Kidney (tissue), 14 donors: ENCODE results near the gene MTREX. TPM values are rescaled to one million over a fixed set of nuclear protein-coding genes. Genes with fewer than 3 reads are reported as not detected.

Experiments
- DNase-seq, 5 donors: peaks; one replicate each; pipeline ENCODE4 v3.0.0-alpha.2; 2013 to 2020
- FAIRE-seq: peaks from 2 replicates; lab custom pipeline; 2012; peaks lifted over from hg19 to GRCh38; lab: Jason Lieb, UNC
- H3K27ac ChIP-seq, 2 donors: one replicate each; pipeline ENCODE4 v1.7.0; 2013; ENCODE audit warnings: low read depth in 2 of 2, low read length in 2 of 2, inconsistent platforms in 1 of 2
- H3K27me3 ChIP-seq: one replicate; pipeline ENCODE4 v1.7.1; 2013; ENCODE audit warnings: low read length, inconsistent platforms; ENCODE audit not compliant: control insufficient read depth, insufficient read depth
- H3K36me3 ChIP-seq, 3 donors: one replicate each; pipeline versions ENCODE4 v1.7.0 to v1.7.1; 2013; ENCODE audit warnings: low read length in 3 of 3, control low read depth in 1 of 3, inconsistent platforms in 1 of 3; ENCODE audit not compliant: insufficient read depth in 3 of 3, control insufficient read depth in 2 of 3
- H3K4me1 ChIP-seq, 3 donors: one replicate each; pipeline versions ENCODE4 v1.7.0 to v1.7.1; 2013; ENCODE audit warnings: low read length in 3 of 3, inconsistent platforms in 1 of 3, low read depth in 1 of 3; ENCODE audit not compliant: control insufficient read depth in 2 of 3, insufficient read depth in 2 of 3
- H3K4me3 ChIP-seq, 3 donors: one replicate each; pipeline versions ENCODE4 v1.7.0 to v1.8.1; 2013; ENCODE audit warnings: low read length in 3 of 3, control low read depth in 1 of 3, inconsistent platforms in 1 of 3
- H3K9ac ChIP-seq, 3 donors: one replicate each; pipeline versions ENCODE4 v1.7.0 to v1.7.1; 2013; ENCODE audit warnings: low read length in 3 of 3, control low read depth in 1 of 3, inconsistent platforms in 1 of 3
- H3K9me3 ChIP-seq, 3 donors: one replicate each; pipeline versions ENCODE4 v1.7.0 to v1.7.1; 2013; ENCODE audit warnings: low read length in 3 of 3, control low read depth in 1 of 3, inconsistent platforms in 1 of 3; ENCODE audit not compliant: control insufficient read depth in 2 of 3, insufficient read depth in 1 of 3
- CTCF ChIP-seq: IDR thresholded peaks from 3 replicates; pipeline ENCODE4 v1.5.1; 2012; ENCODE audit warnings: mild to moderate bottlenecking, moderate library complexity, borderline replicate concordance; ENCODE audit not compliant: insufficient read depth; ENCODE audit errors: extremely low read depth
- intact Hi-C: fragments of 100-400 bp; cut with DNase I; formaldehyde crosslinking; loops from one replicate; pipeline ENCODE4 v1.11.1; 2022
- polyA plus RNA-seq: library from polyadenylated mRNA; stranded (reverse); fragments of 350-450 nt; fragmentation: Illumina TruSeq; extraction: RNeasy Lipid Tissue Mini Kit (QIAGEN cat#74804); gene quantifications from one replicate; pipeline ENCODE4 v1.2.3, GENCODE V29; 2014; ENCODE audit warnings: low read depth, low replicate concordance; ENCODE audit not compliant: insufficient read depth
- total RNA-seq: library from RNA; stranded (reverse); fragmentation: NEBNext Ultra II Directional; extraction: Animal tissue kit (Norgen Biotek cat#: 25700); gene quantifications from one replicate; pipeline ENCODE4 v1.2.1, GENCODE V29; 2021
- donor health status: control.
- donor health status: control.
- donor health status: control.
- donor health status: control.
- donor health status: control.
- donor health status: DM: yes; HTN: yes; CAD: no.
- donor health status: Normal renal cell carcinoma (clear cell type).

MTREX gene
- total and polyA plus RNA-seq, 2 donors from 2014 or later, result 19.3 to 69.7 TPM

- no peak overlapping the region for H3K9ac ChIP-seq
- DNase-seq, result no peak
- no peak for FAIRE-seq
- peaks cover 2 to 11% (median 4%) of the 10 kb centered on the region in 3 donors for H3K36me3 ChIP-seq
- no peak overlapping the region for H3K4me3 ChIP-seq
- H3K9me3 ChIP-seq, result peaks cover 0 to 9% (median 1%) of the 10 kb centered on the region in 3 donors
- no peak for TF ChIP-seq CTCF
- H3K27ac ChIP-seq, result no peak overlapping the region
- H3K27me3 ChIP-seq, result no peaks in the 10 kb centered on the region
- intact Hi-C loops, result no loop called here
- H3K4me1 ChIP-seq, result no peaks in the 10 kb centered on the region
Observed at GRCh38 chr5:55384072-55384471, 76.3 kb downstream of the MTREX start.

- peaks cover 0 to 10% (median 0%) of the 10 kb centered on the region in 3 donors for H3K36me3 ChIP-seq
- no peaks in the 10 kb centered on the region for H3K27me3 ChIP-seq
- no peak overlapping the region for H3K4me3 ChIP-seq
- H3K9ac ChIP-seq, result no peak overlapping the region
- no peak for TF ChIP-seq CTCF
- H3K4me1 ChIP-seq, result no peaks in the 10 kb centered on the region
- no peak overlapping the region for H3K27ac ChIP-seq
- no peak for FAIRE-seq
- intact Hi-C loops, result no loop called here
- DNase-seq, result no peak
- peaks cover 0 to 9% (median 1%) of the 10 kb centered on the region in 3 donors for H3K9me3 ChIP-seq
Observed at GRCh38 chr5:55385227-55385626, 77.4 kb downstream of the MTREX start.

GRCh38 chr5:55385846-55386245, 78.1 kb downstream of the MTREX start:
- Histone ChIP-seq H3K27ac (no peak overlapping the region), H3K9me3 (peaks cover 0 to 9% (median 1%) of the 10 kb centered on the region in 3 donors), H3K4me1 (no peaks in the 10 kb centered on the region), H3K9ac (no peak overlapping the region), H3K4me3 (no peak overlapping the region), H3K36me3 (peaks cover 0 to 13% (median 0%) of the 10 kb centered on the region in 3 donors), H3K27me3 (no peaks in the 10 kb centered on the region)
- FAIRE-seq, result no peak
- no peak for TF ChIP-seq CTCF
- intact Hi-C loops, result no loop called here
- no peak for DNase-seq

- H3K27ac ChIP-seq, result no peak overlapping the region
- no peak overlapping the region for H3K4me3 ChIP-seq
- intact Hi-C loops, result no loop called here
- H3K36me3 ChIP-seq, result peaks cover 0 to 13% (median 0%) of the 10 kb centered on the region in 3 donors
- no peaks in the 10 kb centered on the region for H3K27me3 ChIP-seq
- no peak overlapping the region for H3K9ac ChIP-seq
- FAIRE-seq (no peak), DNase-seq (no peak)
- TF ChIP-seq CTCF, result no peak
- peaks cover 0 to 9% (median 1%) of the 10 kb centered on the region in 3 donors for H3K9me3 ChIP-seq
- no peaks in the 10 kb centered on the region for H3K4me1 ChIP-seq
Observed at GRCh38 chr5:55386356-55386755, 78.6 kb downstream of the MTREX start.
